ENCODE data around the gene C20orf173.
A peak's percentile ranks its signal among the peaks of the same experiment; 100 is the strongest.

Gene C20orf173

DNA sequence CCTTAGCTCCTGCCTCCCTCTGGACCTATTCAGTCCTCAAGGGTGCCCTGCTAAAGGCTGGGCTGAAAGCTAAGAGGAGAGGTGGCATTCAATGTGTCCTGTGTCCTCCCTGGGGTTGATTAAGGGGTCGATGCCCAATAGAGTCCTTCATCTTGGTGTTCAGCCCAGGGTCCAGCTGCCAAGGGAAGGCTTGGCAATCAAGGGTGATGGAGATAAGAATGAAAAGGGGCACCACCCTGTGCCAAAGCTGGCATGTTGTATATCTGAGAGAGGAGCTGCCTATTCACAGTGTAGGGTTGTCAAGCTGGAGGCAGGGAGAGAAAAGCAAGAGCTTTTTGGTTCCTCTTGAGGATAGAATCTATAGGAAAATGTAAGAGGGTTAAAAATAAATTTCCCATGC is 12.3 kb downstream of the C20orf173 start:
- DNase-seq (ENCODE audit: low read depth): no peak
- TF ChIP-seq, protein P1, sequence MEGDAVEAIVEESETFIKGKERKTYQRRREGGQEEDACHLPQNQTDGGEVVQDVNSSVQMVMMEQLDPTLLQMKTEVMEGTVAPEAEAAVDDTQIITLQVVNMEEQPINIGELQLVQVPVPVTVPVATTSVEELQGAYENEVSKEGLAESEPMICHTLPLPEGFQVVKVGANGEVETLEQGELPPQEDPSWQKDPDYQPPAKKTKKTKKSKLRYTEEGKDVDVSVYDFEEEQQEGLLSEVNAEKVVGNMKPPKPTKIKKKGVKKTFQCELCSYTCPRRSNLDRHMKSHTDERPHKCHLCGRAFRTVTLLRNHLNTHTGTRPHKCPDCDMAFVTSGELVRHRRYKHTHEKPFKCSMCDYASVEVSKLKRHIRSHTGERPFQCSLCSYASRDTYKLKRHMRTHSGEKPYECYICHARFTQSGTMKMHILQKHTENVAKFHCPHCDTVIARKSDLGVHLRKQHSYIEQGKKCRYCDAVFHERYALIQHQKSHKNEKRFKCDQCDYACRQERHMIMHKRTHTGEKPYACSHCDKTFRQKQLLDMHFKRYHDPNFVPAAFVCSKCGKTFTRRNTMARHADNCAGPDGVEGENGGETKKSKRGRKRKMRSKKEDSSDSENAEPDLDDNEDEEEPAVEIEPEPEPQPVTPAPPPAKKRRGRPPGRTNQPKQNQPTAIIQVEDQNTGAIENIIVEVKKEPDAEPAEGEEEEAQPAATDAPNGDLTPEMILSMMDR (IDR thresholded peaks at IDR 0.05; ENCODE audit: control insufficient read depth, insufficient read depth, low read depth, low read length, missing control alignments): no peak
- no peak overlapping the region for H3K4me3 ChIP-seq (ENCODE audit: control insufficient read depth, low read depth, low read length)

DNA sequence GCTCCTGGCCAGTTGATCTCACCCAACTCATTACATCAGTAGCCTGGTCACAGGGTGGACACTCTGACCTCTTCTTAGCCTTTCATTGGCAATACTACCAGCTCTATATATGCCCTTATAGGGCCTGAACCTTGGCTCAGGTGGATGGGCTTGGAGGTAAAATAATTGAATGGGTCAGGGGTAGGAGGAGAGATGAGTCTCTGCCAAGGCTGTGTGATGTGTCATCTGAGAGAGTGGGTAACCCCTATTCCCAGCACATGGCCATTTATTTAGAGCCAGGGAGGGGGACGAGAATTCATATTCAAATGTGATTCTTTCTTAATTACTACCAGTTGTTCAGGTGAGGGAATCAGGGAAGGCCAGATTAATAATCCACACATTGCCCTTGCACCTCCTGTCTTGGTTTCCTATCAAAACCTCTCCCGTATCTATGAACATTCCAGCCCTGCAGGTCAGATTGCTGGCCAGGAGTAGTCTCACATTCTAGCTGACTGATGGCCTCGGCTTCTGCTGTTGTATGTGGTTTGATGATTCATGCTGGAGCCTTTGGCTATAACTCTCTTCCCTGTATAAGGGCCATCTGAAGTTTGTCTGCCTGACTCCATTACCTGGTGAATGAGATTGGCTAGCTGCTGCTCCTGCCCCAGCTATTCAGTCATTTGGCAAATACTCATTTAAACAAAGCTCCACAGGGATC is 13.4 kb downstream of the C20orf173 start:
- DNase-seq (ENCODE audit: low read depth): peak; percentile 21
- TF ChIP-seq, protein P1 (IDR thresholded peaks at IDR 0.05; ENCODE audit: control insufficient read depth, insufficient read depth, low read depth, low read length, missing control alignments): no peak
- H3K4me3 ChIP-seq (ENCODE audit: control insufficient read depth, low read depth, low read length): no peak overlapping the region

DNA sequence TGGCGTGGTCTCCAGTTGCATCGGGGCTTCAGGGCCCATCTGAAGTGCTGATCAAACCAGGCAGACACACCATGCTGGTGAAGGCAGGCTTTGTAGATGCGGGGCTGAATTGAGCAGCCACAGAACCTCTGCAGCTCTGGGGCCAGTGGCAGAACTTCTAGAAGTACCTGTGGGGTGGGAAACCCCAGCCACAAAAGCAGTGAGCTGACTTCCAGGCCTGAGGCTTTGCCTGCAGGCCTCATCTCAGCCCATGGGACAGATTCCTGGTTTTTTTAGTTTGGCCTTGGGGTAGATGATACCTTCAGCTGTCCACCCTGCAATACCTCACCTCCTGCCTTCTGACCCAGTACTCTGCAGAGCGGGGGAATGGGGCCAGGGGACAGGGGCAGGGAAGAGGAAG is 14.1 kb downstream of the C20orf173 start:
- TF ChIP-seq, protein P1 (IDR thresholded peaks at IDR 0.05; ENCODE audit: control insufficient read depth, insufficient read depth, low read depth, low read length, missing control alignments): no peak
- DNase-seq (ENCODE audit: low read depth): no peak
- no peak overlapping the region for H3K4me3 ChIP-seq (ENCODE audit: control insufficient read depth, low read depth, low read length)

DNA sequence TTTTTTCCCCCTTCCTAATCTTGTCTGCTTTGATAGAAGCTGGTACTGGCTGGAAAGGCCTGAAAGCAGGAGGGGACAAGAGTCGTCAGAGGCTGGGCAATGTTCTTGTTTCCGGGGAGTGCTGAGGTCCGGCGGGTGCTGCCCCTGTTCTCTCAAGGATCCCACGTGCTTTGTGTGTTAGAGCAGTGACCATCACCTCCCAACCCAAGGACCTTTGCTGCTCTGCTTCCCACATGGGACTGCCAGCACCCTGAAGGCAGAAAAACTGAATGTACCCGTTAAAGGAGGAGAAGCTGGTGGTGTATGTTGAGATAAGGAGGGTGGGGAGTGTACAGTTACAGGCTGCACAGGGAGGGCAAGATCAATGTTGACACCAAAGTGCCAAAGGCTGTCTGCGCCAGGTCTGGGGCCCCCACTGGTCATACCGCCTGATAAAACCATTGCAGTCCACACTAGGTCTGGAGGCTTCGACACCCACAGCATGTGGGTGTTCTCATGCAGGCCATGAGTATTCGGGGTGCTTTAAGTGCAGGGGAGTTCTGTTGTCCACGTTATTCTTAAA is 15.0 kb downstream of the C20orf173 start:
- DNase-seq (ENCODE audit: low read depth): no peak
- TF ChIP-seq, protein P1 (IDR thresholded peaks at IDR 0.05; ENCODE audit: control insufficient read depth, insufficient read depth, low read depth, low read length, missing control alignments): no peak
- H3K4me3 ChIP-seq (ENCODE audit: control insufficient read depth, low read depth, low read length): no peak overlapping the region

DNA sequence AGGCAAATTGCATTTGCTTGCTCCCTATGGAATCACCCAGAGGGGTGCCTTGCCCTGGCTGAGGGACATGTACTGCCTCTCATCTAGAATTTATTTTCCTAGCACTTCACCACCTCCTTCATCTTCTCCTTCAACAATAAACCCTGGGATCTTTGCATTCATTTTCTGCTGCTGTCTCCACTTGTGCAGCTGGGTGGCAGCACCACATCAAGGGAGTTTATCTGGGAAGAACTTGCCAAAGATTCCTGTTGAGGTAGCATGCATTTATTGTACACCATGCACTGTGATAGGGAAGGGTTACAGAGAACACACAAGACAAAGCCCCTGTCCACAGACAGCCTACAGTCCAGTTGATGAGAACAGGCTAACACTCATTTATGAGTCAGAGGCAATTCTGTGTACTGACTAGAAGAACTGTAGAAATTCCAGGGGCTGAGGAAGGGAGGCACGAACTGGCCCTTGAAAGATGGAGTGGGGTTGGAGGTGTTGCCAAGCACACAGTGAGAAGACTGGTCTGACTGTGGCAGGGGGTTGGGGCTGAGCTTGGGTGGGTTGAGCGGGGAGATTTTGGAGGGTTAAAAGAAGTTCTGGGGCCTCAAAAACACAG is 17.5 kb downstream of the C20orf173 start:
- TF ChIP-seq, protein P1 (IDR thresholded peaks at IDR 0.05; ENCODE audit: control insufficient read depth, insufficient read depth, low read depth, low read length, missing control alignments): peak; percentile 73
- H3K4me3 ChIP-seq (ENCODE audit: control insufficient read depth, low read depth, low read length): no peak overlapping the region
- DNase-seq (ENCODE audit: low read depth): no peak

DNA sequence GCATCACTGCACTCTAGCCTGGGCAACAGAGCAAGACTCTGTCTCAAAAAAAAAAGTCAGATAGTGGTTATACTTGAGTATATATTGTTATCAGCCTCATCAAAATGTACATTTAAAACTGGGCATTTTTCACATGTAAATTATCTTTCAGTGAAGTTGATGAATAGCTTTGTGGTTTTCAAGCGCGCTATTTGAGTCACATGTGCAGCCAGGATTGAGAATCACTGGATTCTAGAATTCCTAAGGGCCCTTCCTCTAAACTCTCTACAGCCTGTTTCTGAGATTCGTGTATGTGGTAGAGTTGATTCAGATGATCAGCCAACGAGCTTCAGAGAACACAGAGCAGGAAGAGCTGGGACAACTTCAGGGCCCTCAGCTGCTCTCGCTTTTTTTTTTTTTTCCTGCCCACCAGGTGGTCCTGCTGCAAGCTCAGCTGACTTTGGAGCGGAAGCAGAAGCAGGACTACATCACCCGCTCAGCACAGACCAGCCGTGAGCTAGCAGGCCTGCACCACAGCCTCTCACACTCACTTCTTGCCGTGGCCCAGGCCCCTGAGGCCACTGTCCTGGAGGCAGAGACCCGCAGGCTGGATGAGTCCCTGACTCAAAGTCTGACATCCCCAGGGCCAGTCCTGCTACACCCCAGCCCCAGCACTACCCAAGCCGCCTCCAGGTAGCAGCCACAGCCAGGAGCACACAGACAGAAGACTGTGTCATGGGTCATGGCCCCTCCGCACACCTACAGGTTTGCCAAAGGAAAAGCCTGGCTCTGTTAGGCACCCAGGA is 18.3 kb downstream of the C20orf173 start:
- no peak overlapping the region for H3K4me3 ChIP-seq (ENCODE audit: control insufficient read depth, low read depth, low read length)
- TF ChIP-seq, protein P1 (IDR thresholded peaks at IDR 0.05; ENCODE audit: control insufficient read depth, insufficient read depth, low read depth, low read length, missing control alignments): no peak
- no peak for DNase-seq (ENCODE audit: low read depth)
